ENCODE results near the gene GOT1.

Gene GOT1

DNA sequence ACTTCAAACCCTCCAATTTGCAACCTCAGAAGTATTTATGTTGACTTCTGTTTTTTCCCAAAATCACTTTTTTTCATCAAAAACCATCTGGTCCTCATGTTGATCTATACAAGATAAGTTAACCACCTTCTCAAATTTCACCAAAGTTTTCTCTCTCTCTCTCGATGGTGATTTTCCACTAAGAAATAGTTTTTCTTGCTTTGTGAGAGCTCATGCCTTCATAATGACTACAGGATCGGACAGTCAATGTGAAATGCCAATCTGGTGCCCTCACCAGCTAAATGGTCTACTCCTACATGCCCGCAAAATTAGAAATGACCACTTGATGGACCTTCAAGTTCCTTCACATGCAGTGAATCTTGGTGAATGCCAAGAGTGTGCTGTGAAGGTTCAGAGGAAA, 60.9 kb downstream of the GOT1 start:
- Histone ChIP-seq H3K4me1 (ENCODE audit: control insufficient read depth, insufficient read depth, low read length) (no peaks in the 10 kb centered on the region), H3K27me3 (ENCODE audit: control insufficient read depth, insufficient read depth, low read length) (no peaks in the 10 kb centered on the region), H3K9ac (ENCODE audit: low read depth, low read length) (no peak overlapping the region)

DNA sequence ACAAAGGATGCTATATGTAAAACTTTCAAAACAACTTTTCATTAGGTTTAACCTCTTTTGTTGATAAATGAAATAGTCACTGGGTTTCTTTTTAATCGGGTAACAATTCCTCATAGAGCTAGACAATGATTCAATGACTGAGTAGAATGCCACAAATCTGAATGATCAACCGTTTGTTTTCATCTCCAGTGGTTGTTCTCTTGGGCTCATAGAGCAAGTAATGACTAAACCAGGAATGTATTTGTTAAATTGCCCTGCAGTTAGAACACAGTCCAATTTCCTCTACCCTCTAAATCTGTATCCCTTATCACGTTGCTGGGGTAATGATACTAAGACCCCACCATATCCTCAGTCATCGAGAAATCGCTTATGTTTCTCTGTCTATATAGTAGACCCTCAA, 61.3 kb downstream of the GOT1 start:
- Histone ChIP-seq H3K27me3 (ENCODE audit: control insufficient read depth, insufficient read depth, low read length) (no peaks in the 10 kb centered on the region), H3K9me3 (ENCODE audit: control insufficient read depth, insufficient read depth, low read length) (no peaks in the 10 kb centered on the region), H3K9ac (ENCODE audit: low read depth, low read length) (no peak overlapping the region), H3K36me3 (ENCODE audit: control insufficient read depth, insufficient read depth, low read length) (no peaks in the 10 kb centered on the region), H3K4me1 (ENCODE audit: control insufficient read depth, insufficient read depth, low read length) (no peaks in the 10 kb centered on the region), H3K4me3 (ENCODE audit: low read depth, low read length) (no peak overlapping the region)

More for the DNA sequence above, 60.9 kb downstream of the GOT1 start:
- no peaks in the 10 kb centered on the region for H3K9me3 ChIP-seq (ENCODE audit: control insufficient read depth, insufficient read depth, low read length)
- no peaks in the 10 kb centered on the region for H3K36me3 ChIP-seq (ENCODE audit: control insufficient read depth, insufficient read depth, low read length)
- H3K4me3 ChIP-seq (ENCODE audit: low read depth, low read length) = no peak overlapping the region

DNA sequence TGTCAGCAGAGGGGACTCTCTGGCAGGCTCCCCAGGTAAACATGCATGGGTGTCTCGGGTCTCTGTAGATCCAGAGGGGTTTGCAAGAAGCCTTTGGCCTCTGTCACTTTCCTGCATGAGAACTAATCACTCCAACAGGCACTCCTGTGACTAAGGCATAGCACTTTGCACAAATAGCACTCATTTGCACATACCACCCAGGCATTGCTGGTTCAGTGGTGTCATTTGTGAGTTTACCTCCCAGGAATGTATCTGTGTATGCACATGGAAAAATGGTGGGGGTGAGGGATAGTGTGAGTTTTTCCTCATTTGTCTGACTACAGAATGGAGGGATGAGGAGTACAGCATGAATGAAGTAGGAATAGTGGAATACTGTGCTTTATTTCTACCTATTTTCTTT, 61.8 kb downstream of the GOT1 start:
- no peak overlapping the region for H3K9ac ChIP-seq (ENCODE audit: low read depth, low read length)
- no peak overlapping the region for H3K4me3 ChIP-seq (ENCODE audit: low read depth, low read length)
- no peaks in the 10 kb centered on the region for H3K4me1 ChIP-seq (ENCODE audit: control insufficient read depth, insufficient read depth, low read length)
- H3K27me3 ChIP-seq (ENCODE audit: control insufficient read depth, insufficient read depth, low read length) = no peaks in the 10 kb centered on the region
- no peaks in the 10 kb centered on the region for H3K36me3 ChIP-seq (ENCODE audit: control insufficient read depth, insufficient read depth, low read length)
- no peaks in the 10 kb centered on the region for H3K9me3 ChIP-seq (ENCODE audit: control insufficient read depth, insufficient read depth, low read length)

DNA sequence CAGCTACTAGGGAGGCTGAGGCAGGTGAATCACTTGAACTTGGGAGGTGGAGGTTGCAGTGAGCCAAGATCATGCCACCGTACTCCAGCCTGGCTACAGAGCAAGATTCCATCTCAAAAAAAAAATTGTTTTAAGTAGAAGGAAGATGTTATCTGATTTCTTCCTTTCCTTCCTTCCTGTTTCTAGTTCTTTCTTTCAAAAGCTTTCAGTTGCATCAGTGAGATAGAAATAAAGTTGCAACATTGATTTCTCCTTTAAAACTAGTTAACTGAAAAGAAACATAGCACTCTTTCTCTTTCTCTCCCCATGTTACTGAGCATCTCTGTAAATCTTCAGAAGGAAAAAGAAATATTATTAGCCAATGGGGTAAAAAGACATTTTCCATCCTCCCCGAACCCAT, 63.8 kb downstream of the GOT1 start:
- Histone ChIP-seq H3K4me1 (ENCODE audit: control insufficient read depth, insufficient read depth, low read length) (no peaks in the 10 kb centered on the region), H3K9ac (ENCODE audit: low read depth, low read length) (no peak overlapping the region), H3K9me3 (ENCODE audit: control insufficient read depth, insufficient read depth, low read length) (no peaks in the 10 kb centered on the region), H3K4me3 (ENCODE audit: low read depth, low read length) (no peak overlapping the region), H3K36me3 (ENCODE audit: control insufficient read depth, insufficient read depth, low read length) (peaks cover 3% of the 10 kb centered on the region), H3K27me3 (ENCODE audit: control insufficient read depth, insufficient read depth, low read length) (no peaks in the 10 kb centered on the region)

DNA sequence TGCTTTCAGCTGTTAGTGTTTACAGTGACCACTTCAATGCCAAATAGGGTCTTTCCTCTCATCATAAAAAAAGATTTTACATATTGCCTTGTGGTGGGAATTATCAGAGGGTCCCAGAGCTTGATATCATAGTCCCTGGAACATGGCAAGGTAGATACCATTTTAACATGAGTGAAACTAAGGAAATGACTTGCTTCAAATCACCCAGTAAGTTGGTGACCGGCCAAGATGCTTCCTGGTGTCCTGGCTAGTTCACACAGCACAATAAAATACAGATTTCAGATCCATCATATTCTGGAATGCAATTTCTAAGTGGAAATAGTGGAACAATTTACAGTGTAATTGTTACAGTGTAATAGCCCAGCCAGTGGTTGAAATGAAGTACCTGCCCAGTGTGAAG, 64.7 kb downstream of the GOT1 start:
- H3K9ac ChIP-seq (ENCODE audit: low read depth, low read length) = no peak overlapping the region
- no peaks in the 10 kb centered on the region for H3K4me1 ChIP-seq (ENCODE audit: control insufficient read depth, insufficient read depth, low read length)
- peaks cover 3% of the 10 kb centered on the region for H3K36me3 ChIP-seq (ENCODE audit: control insufficient read depth, insufficient read depth, low read length)
- no peaks in the 10 kb centered on the region for H3K9me3 ChIP-seq (ENCODE audit: control insufficient read depth, insufficient read depth, low read length)
- peaks cover 1% of the 10 kb centered on the region for H3K27me3 ChIP-seq (ENCODE audit: control insufficient read depth, insufficient read depth, low read length)
- H3K4me3 ChIP-seq (ENCODE audit: low read depth, low read length) = no peak overlapping the region

DNA sequence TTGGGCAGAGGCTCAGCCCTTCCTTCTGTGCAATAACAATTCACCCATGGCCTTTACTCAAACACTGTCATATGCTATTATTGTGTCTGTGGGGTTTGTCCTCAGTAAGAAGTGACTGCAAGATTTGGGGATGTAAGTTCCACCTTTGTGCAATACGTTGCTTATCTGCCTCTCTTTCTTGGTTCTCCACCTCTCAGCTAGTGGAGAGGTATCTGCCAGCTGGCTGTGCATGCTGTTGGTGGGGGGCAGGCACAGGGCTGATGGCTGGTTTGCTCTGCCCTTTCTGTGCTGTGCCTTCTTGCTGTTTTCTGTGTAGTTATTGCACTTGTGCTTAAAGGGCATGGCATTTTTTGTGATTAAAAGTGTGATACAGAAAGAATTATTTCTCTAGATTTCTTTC, 65.1 kb downstream of the GOT1 start:
- Histone ChIP-seq H3K9ac (ENCODE audit: low read depth, low read length) (no peak overlapping the region), H3K36me3 (ENCODE audit: control insufficient read depth, insufficient read depth, low read length) (peaks cover 3% of the 10 kb centered on the region), H3K27me3 (ENCODE audit: control insufficient read depth, insufficient read depth, low read length) (peaks cover 5% of the 10 kb centered on the region), H3K4me1 (ENCODE audit: control insufficient read depth, insufficient read depth, low read length) (no peaks in the 10 kb centered on the region), H3K9me3 (ENCODE audit: control insufficient read depth, insufficient read depth, low read length) (no peaks in the 10 kb centered on the region), H3K4me3 (ENCODE audit: low read depth, low read length) (no peak overlapping the region)

DNA sequence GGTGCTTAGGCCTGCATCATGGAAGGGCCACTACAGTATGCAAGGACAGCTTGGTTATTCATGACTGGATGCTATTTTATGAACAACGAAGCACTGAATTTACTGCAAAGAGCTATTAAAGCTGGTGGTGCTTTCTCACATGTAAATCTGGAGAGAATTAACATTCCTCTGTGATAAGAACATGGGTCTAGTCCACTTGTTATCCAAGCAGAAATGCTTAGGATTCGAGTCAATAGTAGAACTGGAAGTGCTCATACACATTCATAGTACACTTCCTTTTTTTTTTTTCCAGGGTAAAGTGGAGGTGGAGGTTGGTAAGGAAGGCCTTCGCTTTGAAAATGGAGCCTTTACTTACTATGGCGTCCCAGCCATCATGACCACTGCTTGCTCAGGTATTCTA, 66.3 kb downstream of the GOT1 start:
- H3K4me1 ChIP-seq (ENCODE audit: control insufficient read depth, insufficient read depth, low read length) = no peaks in the 10 kb centered on the region
- H3K27me3 ChIP-seq (ENCODE audit: control insufficient read depth, insufficient read depth, low read length) = peaks cover 5% of the 10 kb centered on the region
- no peak overlapping the region for H3K4me3 ChIP-seq (ENCODE audit: low read depth, low read length)
- H3K36me3 ChIP-seq (ENCODE audit: control insufficient read depth, insufficient read depth, low read length) = peaks cover 3% of the 10 kb centered on the region
- no peak overlapping the region for H3K9ac ChIP-seq (ENCODE audit: low read depth, low read length)
- no peaks in the 10 kb centered on the region for H3K9me3 ChIP-seq (ENCODE audit: control insufficient read depth, insufficient read depth, low read length)

DNA sequence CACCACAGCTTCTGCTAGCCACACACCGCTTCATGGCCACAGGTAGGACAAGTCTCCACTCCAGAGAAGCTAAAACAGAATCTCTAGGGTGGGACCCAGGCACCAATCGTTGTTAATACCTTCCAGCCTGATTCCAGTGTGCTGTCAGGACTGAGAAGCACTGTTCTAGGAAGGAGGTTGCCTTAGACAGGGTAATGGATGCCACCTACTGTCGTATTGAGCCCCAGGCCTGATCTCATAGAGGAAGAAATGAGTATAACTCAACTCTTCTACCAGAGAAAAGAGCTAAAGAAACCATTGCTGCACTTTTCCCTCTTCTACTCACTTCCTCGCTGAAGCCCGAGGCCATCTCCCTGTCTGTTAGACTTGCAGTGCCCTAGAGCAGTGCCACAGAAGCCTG, 69.5 kb downstream of the GOT1 start:
- peaks cover 7% of the 10 kb centered on the region for H3K27me3 ChIP-seq (ENCODE audit: control insufficient read depth, insufficient read depth, low read length)
- no peak overlapping the region for H3K9ac ChIP-seq (ENCODE audit: low read depth, low read length)
- no peaks in the 10 kb centered on the region for H3K9me3 ChIP-seq (ENCODE audit: control insufficient read depth, insufficient read depth, low read length)
- H3K4me1 ChIP-seq (ENCODE audit: control insufficient read depth, insufficient read depth, low read length) = peaks cover 4% of the 10 kb centered on the region
- H3K36me3 ChIP-seq (ENCODE audit: control insufficient read depth, insufficient read depth, low read length) = peaks cover 3% of the 10 kb centered on the region
- no peak overlapping the region for H3K4me3 ChIP-seq (ENCODE audit: low read depth, low read length)

DNA sequence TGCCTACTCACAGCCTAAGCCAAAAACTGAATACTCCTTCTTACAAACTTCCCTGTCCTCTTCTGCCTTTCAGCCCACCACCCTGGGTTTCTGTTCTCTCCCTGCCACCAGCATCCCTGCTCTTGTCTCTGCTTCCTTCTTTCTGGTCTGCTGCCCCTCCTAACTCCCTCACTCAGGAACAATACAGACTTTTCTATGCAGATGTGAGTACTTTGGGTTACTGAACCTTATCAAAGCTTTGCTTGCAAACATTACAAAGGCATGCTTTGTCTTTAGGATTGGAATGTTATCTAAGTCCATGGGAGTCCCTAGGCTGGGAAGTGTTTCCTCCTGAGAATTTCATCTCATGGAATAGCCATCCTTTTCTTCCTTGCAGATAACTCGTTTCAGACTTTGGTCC, 72.3 kb downstream of the GOT1 start:
- Histone ChIP-seq H3K9ac (ENCODE audit: low read depth, low read length) (no peak overlapping the region), H3K4me3 (ENCODE audit: low read depth, low read length) (no peak overlapping the region), H3K36me3 (ENCODE audit: control insufficient read depth, insufficient read depth, low read length) (peaks cover 3% of the 10 kb centered on the region), H3K27me3 (ENCODE audit: control insufficient read depth, insufficient read depth, low read length) (peaks cover 7% of the 10 kb centered on the region), H3K9me3 (ENCODE audit: control insufficient read depth, insufficient read depth, low read length) (no peaks in the 10 kb centered on the region), H3K4me1 (ENCODE audit: control insufficient read depth, insufficient read depth, low read length) (peaks cover 4% of the 10 kb centered on the region)

DNA sequence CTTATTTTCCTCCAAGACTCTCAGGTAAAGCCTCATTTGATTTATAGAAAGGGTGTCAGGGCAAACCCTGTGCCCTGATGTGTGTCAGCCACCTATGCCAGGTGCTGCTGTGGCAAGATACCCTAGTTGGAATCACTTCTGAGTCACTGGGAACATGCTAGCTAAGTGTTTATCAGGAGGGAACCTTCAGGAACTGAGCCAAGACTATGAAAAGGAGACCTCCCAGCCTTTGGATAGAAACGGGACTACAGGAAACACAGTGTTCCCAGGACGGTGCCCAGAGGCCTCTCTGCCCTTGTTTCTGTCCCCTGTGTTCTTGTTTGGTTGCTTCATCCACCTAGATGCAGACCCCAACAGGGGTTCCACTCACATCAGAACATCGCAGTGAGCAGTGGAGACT, 72.7 kb downstream of the GOT1 start:
- H3K9ac ChIP-seq (ENCODE audit: low read depth, low read length) = no peak overlapping the region
- H3K27me3 ChIP-seq (ENCODE audit: control insufficient read depth, insufficient read depth, low read length) = peaks cover 7% of the 10 kb centered on the region
- peaks cover 3% of the 10 kb centered on the region for H3K36me3 ChIP-seq (ENCODE audit: control insufficient read depth, insufficient read depth, low read length)
- no peaks in the 10 kb centered on the region for H3K9me3 ChIP-seq (ENCODE audit: control insufficient read depth, insufficient read depth, low read length)
- no peak overlapping the region for H3K4me3 ChIP-seq (ENCODE audit: low read depth, low read length)
- peaks cover 4% of the 10 kb centered on the region for H3K4me1 ChIP-seq (ENCODE audit: control insufficient read depth, insufficient read depth, low read length)

DNA sequence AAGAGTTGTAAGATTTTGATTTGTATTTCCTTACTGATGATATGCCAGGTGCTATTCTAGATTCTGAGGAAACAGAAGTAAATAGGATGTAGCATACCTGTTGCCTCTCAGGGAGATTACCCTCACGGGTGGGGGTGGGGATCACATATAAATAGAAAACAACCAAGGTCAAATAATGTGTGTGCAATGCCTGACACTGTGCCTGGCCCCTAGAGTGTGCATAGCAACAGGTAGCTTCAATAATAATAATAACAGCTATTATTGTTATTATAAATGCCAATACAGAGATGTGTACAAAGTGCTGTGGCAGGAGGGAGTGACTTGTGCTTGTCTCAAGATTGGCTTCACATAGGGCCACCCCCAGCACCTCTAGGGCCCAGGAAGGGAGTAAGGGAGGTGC, 77.2 kb downstream of the GOT1 start:
- Histone ChIP-seq H3K36me3 (ENCODE audit: control insufficient read depth, insufficient read depth, low read length) (no peaks in the 10 kb centered on the region), H3K4me3 (ENCODE audit: low read depth, low read length) (no peak overlapping the region), H3K9me3 (ENCODE audit: control insufficient read depth, insufficient read depth, low read length) (no peaks in the 10 kb centered on the region), H3K9ac (ENCODE audit: low read depth, low read length) (no peak overlapping the region), H3K27me3 (ENCODE audit: control insufficient read depth, insufficient read depth, low read length) (peaks cover 2% of the 10 kb centered on the region), H3K4me1 (ENCODE audit: control insufficient read depth, insufficient read depth, low read length) (no peaks in the 10 kb centered on the region)

DNA sequence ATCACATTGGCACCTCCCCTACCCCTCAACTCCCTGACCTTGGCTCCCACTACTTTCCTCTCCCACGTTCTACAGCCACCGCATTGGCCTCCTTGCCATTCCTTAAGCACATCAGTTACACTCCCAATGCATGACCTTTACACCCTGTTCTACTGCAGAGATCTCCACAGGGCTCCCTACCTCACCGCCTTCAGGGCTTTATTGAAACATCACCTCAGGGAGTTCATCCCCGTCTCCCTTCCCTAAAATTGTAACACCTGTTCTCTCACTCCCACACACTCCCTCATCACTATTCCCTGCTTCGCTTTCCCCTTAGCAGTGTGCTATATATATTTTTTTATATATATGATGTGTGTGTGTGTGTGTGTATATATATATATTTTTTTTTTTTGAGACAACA, 82.8 kb downstream of the GOT1 start:
- no peaks in the 10 kb centered on the region for H3K27me3 ChIP-seq (ENCODE audit: control insufficient read depth, insufficient read depth, low read length)
- no peaks in the 10 kb centered on the region for H3K36me3 ChIP-seq (ENCODE audit: control insufficient read depth, insufficient read depth, low read length)
- no peak overlapping the region for H3K9ac ChIP-seq (ENCODE audit: low read depth, low read length)
- H3K4me3 ChIP-seq (ENCODE audit: low read depth, low read length) = no peak overlapping the region
- H3K4me1 ChIP-seq (ENCODE audit: control insufficient read depth, insufficient read depth, low read length) = no peaks in the 10 kb centered on the region
- no peaks in the 10 kb centered on the region for H3K9me3 ChIP-seq (ENCODE audit: control insufficient read depth, insufficient read depth, low read length)

Data from iPS-15b (cell line).